K562 (cell line): ENCODE data around the gene ZFYVE27. TPM values are rescaled to one million over a fixed set of nuclear protein-coding genes. Genes with fewer than 3 reads are reported as not detected.
A peak's percentile ranks its signal among the peaks of the same experiment; 100 is the strongest.

Experiments
- CBFA2T3 ChIP-seq: fragments of 450-650 bp; IDR thresholded peaks from 2 replicates; pipeline ENCODE4 v1.6.1; 2017
- EHMT2 ChIP-seq: fragments of 450-650 bp; IDR thresholded peaks from 2 replicates; pipeline ENCODE4 v1.6.1; 2018; ENCODE audit warnings: antibody characterized with exemption
- ETV6 ChIP-seq, 3 experiments: fragments of 150-350 bp in 1 of 3; sonication (generic) in 1 of 3; formaldehyde crosslinking in 1 of 3; IDR thresholded peaks; 2 replicates each; pipeline versions ENCODE4 v1.6.1 to v1.8.0; 2014 to 2022; ENCODE audit warnings: borderline replicate concordance in 2 of 3, low read depth in 2 of 3, antibody characterized with exemption in 1 of 3, low read length in 1 of 3, mild to moderate bottlenecking in 1 of 3, missing genetic modification reagents in 1 of 3
- FOXA3 ChIP-seq, 2 experiments: fragments of 450-650 bp in 1 of 2; sonication (generic) in 1 of 2; formaldehyde crosslinking; IDR thresholded peaks in 1 of 2; conservative IDR thresholded peaks in 1 of 2; 2 replicates each; pipeline versions ENCODE4 v1.4.0 to v1.8.0; 2020 to 2022; ENCODE audit warnings: mild to moderate bottlenecking in 2 of 2, missing genetic modification reagents in 1 of 2
- GATA2 ChIP-seq: sonication (generic); formaldehyde crosslinking; IDR thresholded peaks from 2 replicates; pipeline ENCODE4 v1.4.0; 2020; ENCODE audit warnings: mild to moderate bottlenecking, missing genetic modification reagents
- HNRNPUL1 ChIP-seq: fragments of 200-400 bp; formaldehyde crosslinking; IDR thresholded peaks from 2 replicates; pipeline ENCODE4 v1.6.1; 2017; ENCODE audit warnings: low read length
- NR2C1 ChIP-seq, 2 experiments: fragments of 450-650 bp; IDR thresholded peaks; 2 replicates each; pipeline ENCODE4 v1.6.1; 2017; ENCODE audit warnings: mild to moderate bottlenecking in 2 of 2, antibody characterized with exemption in 1 of 2, inconsistent platforms in 1 of 2, missing compliant biosample characterization in 1 of 2, missing genetic modification characterization in 1 of 2
- PBX2 ChIP-seq, 2 experiments: IDR thresholded peaks in 1 of 2; conservative IDR thresholded peaks in 1 of 2; 2 replicates each; pipeline ENCODE4 v1.6.1; 2016; ENCODE audit warnings: low read depth in 2 of 2, mild to moderate bottlenecking in 1 of 2, missing compliant biosample characterization in 1 of 2, missing genetic modification characterization in 1 of 2, moderate library complexity in 1 of 2
- RB1 ChIP-seq: fragments of 450-650 bp; IDR thresholded peaks from 2 replicates; pipeline ENCODE4 v1.6.1; 2017; ENCODE audit warnings: low read depth, mild to moderate bottlenecking
- SPI1 ChIP-seq: IDR thresholded peaks from 2 replicates; pipeline ENCODE4 v1.6.1; 2011; ENCODE audit warnings: low read depth, low read length, control low read depth, borderline replicate concordance
- TFAM ChIP-seq: fragments of 250-450 bp; sonication (Bioruptor Pico); conservative IDR thresholded peaks from 2 replicates; pipeline ENCODE4 v1.5.0; 2021; ENCODE audit warnings: mild to moderate bottlenecking, moderate library complexity
- TRIM28 ChIP-seq: fragments of 450-650 bp; IDR thresholded peaks from 2 replicates; pipeline ENCODE4 v1.6.1; 2017
- YY1 ChIP-seq, 3 experiments: IDR thresholded peaks; 2 replicates each; pipeline ENCODE4 v1.6.1; 2011; ENCODE audit warnings: low read length in 2 of 3, mild to moderate bottlenecking in 2 of 3, moderate library complexity in 2 of 3, borderline replicate concordance in 1 of 3, control low read depth in 1 of 3, low read depth in 1 of 3; ENCODE audit not compliant: insufficient read depth in 3 of 3, insufficient replicate concordance in 2 of 3, control insufficient read depth in 1 of 3, insufficient read length in 1 of 3; ENCODE audit errors: extremely low read depth in 1 of 3
- ZNF143 ChIP-seq: sonication (generic); formaldehyde crosslinking; IDR thresholded peaks from 2 replicates; pipeline ENCODE4 v1.9.0; 2022; ENCODE audit warnings: mild to moderate bottlenecking, missing genetic modification reagents
- polyA plus RNA-seq, 8 experiments: library from polyadenylated mRNA; depleted of rRNA in 4 of 8; stranded (reverse) in 5 of 8; unstranded in 3 of 8; fragments of >200 nt; fragmentation: Nextera tagmentation in 2 of 8; fragmentation: Illumina TruSeq in 1 of 8; extraction: Ambion mirVana in 2 of 8; extraction: Trizol in 1 of 8; gene quantifications; 2 replicates each; pipeline versions ENCODE4 v1.2.1 to v1.2.3, GENCODE V29; 2011 to 2014; ENCODE audit warnings: inconsistent platforms in 1 of 8, missing spikeins in 1 of 8
- total RNA-seq, 7 experiments: library from RNA; depleted of rRNA in 6 of 7; stranded (reverse); fragments of >200 nt in 6 of 7; fragmentation: Illumina TruSeq in 2 of 7; extraction: Trizol in 2 of 7; gene quantifications; 2 replicates each; pipeline versions ENCODE4 v1.2.1 to v1.2.3, GENCODE V29; 2011 to 2021; ENCODE audit warnings: low replicate concordance in 1 of 7
- TF ChIP-seq, protein P1 (sequence below): fragments of 450-650 bp; IDR thresholded peaks from 2 replicates; pipeline ENCODE4 v1.7.1; 2018; ENCODE audit warnings: mild to moderate bottlenecking, low read depth; ENCODE audit not compliant: partially characterized antibody
- TF ChIP-seq, protein P2 (sequence below): fragments of 450-650 bp; IDR thresholded peaks from 2 replicates; pipeline ENCODE4 v1.6.1; 2016
- TF ChIP-seq, protein P3 (sequence below): fragments of 450-650 bp; formaldehyde crosslinking; IDR thresholded peaks from 2 replicates; pipeline ENCODE4 v1.4.0; 2020; ENCODE audit warnings: mild to moderate bottlenecking, mixed read lengths

ZFYVE27 gene
- total and polyA plus RNA-seq, 9 of the 15 experiments (the other 6 are each of a cell fraction or from before 2014, with no cell fraction given): 0.81 to 21.9 (median 15.3) TPM

GRCh38 chr10:97726636-97727178, 10.2 kb upstream of the ZFYVE27 start (continued):
- TF ChIP-seq, protein P1, sequence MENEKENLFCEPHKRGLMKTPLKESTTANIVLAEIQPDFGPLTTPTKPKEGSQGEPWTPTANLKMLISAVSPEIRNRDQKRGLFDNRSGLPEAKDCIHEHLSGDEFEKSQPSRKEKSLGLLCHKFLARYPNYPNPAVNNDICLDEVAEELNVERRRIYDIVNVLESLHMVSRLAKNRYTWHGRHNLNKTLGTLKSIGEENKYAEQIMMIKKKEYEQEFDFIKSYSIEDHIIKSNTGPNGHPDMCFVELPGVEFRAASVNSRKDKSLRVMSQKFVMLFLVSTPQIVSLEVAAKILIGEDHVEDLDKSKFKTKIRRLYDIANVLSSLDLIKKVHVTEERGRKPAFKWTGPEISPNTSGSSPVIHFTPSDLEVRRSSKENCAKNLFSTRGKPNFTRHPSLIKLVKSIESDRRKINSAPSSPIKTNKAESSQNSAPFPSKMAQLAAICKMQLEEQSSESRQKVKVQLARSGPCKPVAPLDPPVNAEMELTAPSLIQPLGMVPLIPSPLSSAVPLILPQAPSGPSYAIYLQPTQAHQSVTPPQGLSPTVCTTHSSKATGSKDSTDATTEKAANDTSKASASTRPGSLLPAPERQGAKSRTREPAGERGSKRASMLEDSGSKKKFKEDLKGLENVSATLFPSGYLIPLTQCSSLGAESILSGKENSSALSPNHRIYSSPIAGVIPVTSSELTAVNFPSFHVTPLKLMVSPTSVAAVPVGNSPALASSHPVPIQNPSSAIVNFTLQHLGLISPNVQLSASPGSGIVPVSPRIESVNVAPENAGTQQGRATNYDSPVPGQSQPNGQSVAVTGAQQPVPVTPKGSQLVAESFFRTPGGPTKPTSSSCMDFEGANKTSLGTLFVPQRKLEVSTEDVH: no peak
- TF ChIP-seq PBX2 (CRISPR knock-in tag; IDR thresholded peaks at IDR 0.05; ENCODE audit: low read depth) (no peak), PBX2 (tag; conservative IDR thresholded peaks at IDR 0.05; ENCODE audit: low read depth) (peak; percentile 76), ETV6 (IDR thresholded peaks at IDR 0.05; ENCODE audit: borderline replicate concordance in 1 of 2, low read depth in 2 of 2, low read length in 1 of 2) (no peak), ETV6 (CRISPR knock-in tag; IDR thresholded peaks at IDR 0.05; ENCODE audit: borderline replicate concordance) (no peak), YY1 (IDR thresholded peaks at IDR 0.05; ENCODE audit: borderline replicate concordance in 1 of 3, control insufficient read depth in 1 of 3, extremely low read depth in 1 of 3, insufficient read depth in 3 of 3, insufficient read length in 1 of 3, insufficient replicate concordance in 2 of 3, low read depth in 1 of 3, low read length in 2 of 3) (peak in 1 of 3 experiments; percentile 74), NR2C1 (IDR thresholded peaks at IDR 0.05) (peak; percentile 87), NR2C1 (tag; IDR thresholded peaks at IDR 0.05) (peak; percentile 95), GATA2 (CRISPR knock-in tag) (no peak), ZNF143 (CRISPR knock-in tag) (peak; percentile 80), SPI1 (no peak), HNRNPUL1 (no peak), RB1 (no peak), EHMT2 (no peak), TFAM (CRISPR knock-in tag) (no peak), CBFA2T3 (no peak), FOXA3 (CRISPR knock-in tag; conservative IDR thresholded peaks at IDR 0.05 in 1 of 2, IDR thresholded peaks at IDR 0.05 in 1 of 2) (no peak), TRIM28 (0 out of 2 replicates have a peak, but pooled peaks have one; percentile 24)
- TF ChIP-seq, protein P2, sequence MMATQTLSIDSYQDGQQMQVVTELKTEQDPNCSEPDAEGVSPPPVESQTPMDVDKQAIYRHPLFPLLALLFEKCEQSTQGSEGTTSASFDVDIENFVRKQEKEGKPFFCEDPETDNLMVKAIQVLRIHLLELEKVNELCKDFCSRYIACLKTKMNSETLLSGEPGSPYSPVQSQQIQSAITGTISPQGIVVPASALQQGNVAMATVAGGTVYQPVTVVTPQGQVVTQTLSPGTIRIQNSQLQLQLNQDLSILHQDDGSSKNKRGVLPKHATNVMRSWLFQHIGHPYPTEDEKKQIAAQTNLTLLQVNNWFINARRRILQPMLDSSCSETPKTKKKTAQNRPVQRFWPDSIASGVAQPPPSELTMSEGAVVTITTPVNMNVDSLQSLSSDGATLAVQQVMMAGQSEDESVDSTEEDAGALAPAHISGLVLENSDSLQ: 0 out of 2 replicates have a peak, but pooled peaks have one; percentile 17
- TF ChIP-seq, protein P3, sequence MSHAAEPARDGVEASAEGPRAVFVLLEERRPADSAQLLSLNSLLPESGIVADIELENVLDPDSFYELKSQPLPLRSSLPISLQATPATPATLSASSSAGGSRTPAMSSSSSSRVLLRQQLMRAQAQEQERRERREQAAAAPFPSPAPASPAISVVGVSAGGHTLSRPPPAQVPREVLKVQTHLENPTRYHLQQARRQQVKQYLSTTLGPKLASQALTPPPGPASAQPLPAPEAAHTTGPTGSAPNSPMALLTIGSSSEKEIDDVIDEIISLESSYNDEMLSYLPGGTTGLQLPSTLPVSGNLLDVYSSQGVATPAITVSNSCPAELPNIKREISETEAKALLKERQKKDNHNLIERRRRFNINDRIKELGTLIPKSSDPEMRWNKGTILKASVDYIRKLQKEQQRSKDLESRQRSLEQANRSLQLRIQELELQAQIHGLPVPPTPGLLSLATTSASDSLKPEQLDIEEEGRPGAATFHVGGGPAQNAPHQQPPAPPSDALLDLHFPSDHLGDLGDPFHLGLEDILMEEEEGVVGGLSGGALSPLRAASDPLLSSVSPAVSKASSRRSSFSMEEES (CRISPR knock-in tag): no peak
